Endometrium (tissue), 2 donors: ENCODE results near the gene PLPPR2.
"Not testable (repeated sequence)": the region's sequence is repeated elsewhere in the genome, so short reads cannot be mapped to it uniquely, and the experiment has no call there.

Source experiments
- FAIRE-seq: peaks from 2 replicates; lab custom pipeline; 2012; peaks lifted over from hg19 to GRCh38; lab: Jason Lieb, UNC
- donor health status: control.
- donor health status: control.

PLPPR2 gene

GRCh38 chr19:11339254-11340098, 15.8 kb upstream of the PLPPR2 start, which contains the start of gene RAB3D:
Gene RAB3D, minus strand, starts transcription at chr19:11339657. Its CDS starts 2,258 bp downstream, at chr19:11337399.
- no peak for FAIRE-seq

DNA sequence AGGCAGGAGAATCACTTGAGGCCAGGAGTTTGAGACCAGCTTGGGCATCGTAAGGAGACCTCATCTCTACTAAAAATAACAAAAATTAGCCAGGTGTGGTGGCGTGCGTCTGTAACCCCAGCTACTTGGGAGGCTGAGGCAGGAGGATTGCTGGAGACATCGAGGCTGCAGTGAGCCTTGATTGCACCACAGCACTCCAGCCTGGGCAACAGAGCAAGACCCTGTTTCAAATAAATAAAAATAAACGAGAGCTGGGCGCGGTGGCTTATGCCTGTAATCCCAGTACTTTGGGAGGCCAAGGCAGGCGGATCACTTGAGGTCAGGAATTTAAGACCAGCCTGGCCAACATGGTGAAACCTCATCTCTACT, 15.1 kb upstream of the PLPPR2 start:
- FAIRE-seq: not testable (repeated sequence)

- no peak for FAIRE-seq
These were observed 12.8 kb upstream of the PLPPR2 start for GRCh38 chr19:11342429-11342828.

GRCh38 chr19:11345122-11345803, 10.0 kb upstream of the PLPPR2 start:
- no peak for FAIRE-seq

DNA sequence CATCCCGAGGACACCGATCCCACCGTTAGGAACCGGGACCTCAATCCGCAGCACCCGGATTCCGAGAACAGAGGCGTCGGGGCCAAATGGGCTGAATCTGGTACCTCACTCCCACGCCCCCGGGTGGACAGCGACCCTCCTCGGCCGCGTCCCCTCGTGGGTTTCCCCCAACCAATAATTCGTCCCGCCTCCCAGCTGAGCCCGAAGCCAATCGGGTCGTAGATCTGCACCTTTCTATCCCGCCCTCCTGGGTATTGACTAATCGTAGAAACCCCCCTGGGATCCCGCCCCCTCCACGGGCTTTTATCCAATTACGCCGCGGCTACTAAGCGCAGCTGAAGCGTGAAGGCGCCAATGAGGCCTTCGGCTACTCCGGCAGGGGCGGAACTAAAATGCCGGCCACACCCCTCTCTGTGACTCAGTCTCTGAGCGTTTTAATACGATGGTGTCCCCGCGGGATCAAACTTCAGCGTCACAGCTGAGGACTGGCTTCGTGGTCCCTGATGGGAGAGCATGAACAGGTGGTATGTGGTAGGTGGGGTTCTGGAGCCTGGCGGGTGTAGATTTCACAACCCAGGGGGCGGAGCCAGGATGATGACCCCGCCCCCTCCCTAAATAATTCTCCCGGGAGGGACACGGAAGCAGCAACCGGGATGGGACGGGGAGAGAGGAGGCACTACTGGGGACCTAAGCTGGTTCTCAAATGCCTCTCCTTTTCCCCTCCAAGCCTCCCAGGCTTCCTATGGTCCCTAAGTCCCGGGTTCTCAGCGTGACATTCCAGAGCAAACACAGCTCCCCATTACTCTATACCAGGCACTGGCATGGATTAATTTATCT, 8.9 kb upstream of the PLPPR2 start, which contains the start of the genes CCDC159 and TMEM205:
Gene CCDC159, plus strand, starts transcription at position 416 of the 837 bp plus-strand sequence. Its CDS starts 88 bp downstream, at position 504.
Gene TMEM205, minus strand, starts transcription at position 165 of the 837 bp plus-strand sequence. CDS start 649 bp downstream, outside the sequence.
- FAIRE-seq: peak; percentile 99

DNA sequence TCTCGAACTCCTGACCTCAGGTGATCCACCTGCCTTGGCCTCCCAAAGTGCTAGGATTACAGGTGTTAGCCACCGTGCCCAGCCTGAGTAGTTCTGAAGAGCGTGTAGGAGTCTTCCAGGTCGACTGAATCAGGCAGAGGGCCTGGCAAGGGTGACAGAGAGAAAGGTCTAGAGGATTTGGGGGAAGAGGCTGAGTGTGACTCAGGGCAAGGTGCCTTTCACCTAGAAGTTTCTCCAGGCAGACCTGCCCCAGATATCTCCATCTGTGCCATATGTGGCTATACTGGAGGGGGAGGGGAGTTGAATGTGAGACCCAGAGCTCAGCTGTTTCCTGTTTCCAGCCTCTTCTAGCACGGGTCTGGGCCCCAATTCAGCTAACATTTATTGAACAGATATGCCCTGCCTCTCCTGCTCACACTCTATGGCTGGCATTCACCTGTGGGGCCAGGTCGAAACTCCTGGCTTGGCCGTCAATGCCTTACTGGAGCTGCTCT, 7.6 kb upstream of the PLPPR2 start:
- FAIRE-seq: no peak

DNA sequence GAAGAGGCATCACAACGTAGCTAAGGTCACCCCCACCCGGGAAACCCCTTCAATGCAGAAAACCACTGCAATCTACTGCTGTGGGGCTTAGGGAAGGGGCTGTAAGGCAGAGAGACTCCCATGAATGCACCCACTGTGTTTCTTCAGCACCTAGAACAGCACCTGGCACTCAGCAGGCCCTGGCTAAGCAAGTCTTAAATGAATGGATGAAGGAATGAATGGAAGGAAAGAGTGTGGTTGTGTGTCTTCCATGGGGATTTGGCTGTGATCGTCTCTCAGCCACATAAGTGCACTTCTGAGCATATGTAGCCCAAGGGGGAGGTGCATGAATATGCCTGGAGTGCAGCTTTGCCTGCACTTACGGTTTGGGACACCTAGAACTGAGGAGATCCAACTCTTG, 6.1 kb upstream of the PLPPR2 start:
- no peak for FAIRE-seq

DNA sequence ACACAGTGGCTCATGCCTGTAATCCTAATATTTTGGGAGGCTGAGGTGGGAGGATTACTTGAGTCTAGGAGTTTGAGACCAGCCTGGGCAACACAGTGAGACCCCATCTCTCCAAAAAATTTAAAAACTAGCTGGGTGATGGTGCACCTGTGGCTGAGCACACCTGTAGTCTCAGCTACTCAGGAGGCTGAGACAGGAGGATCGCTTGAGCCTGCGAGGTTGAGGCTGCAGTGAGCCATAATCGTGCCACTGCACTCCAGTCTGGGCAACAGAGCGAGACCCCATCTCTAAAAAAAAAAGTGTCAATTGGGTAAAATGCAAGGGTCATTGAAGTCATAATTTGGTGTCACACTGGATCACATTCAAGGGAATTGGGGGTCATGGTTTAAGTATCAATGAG, 1.1 kb upstream of the PLPPR2 start:
- FAIRE-seq: not testable (repeated sequence)

GRCh38 chr19:11356074-11356397, 804 bp downstream of the PLPPR2 start:
- no peak for FAIRE-seq

GRCh38 chr19:11356676-11357550, 1.7 kb downstream of the PLPPR2 start:
- FAIRE-seq: no peak

DNA sequence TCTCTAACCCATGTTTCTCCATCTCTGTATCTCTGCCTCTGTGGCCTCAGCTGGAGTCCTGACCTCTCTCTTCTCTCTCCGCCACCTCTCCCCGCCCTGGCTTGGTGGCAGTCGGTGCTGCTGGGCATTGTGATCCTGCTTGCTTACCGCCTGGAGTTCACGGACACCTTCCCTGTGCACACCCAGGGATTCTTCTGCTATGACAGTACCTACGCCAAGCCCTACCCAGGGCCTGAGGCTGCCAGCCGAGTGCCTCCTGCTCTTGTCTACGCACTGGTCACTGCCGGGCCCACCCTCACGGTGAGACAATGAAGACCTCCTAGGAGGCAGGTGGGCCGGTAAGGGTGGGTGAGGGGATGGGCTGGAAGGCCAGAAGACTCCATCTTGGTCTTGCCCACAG, 4.2 kb downstream of the PLPPR2 start:
- no peak for FAIRE-seq

DNA sequence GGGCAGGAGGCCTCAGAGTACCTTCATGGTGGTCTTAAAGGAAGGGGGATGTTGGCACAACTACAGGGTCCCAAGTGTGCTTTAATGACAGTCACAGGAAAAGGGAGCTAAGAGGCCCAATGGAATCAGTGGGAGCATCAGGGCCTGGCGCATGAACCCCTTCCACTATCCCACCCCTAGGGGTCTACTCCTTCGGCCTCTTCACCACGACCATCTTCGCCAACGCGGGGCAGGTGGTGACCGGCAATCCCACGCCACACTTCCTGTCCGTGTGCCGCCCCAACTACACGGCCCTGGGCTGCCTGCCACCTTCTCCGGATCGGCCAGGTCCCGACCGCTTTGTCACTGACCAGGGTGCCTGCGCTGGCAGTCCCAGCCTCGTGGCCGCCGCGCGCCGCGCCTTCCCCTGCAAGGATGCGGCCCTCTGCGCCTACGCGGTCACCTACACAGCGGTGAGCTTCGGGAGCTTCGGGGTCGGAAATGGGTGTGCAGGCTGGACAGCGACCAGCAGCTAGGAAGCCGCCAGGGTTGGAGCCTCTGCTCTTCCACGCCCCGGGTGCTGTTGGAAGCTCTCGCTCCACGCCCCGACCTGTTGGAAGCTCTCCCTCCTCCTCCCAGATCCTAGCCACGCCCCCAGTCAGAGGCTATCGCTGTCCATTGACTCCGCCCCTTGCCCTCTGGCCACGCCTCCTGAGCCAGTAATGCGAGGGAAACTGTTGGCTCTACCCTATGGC, 6.0 kb downstream of the PLPPR2 start:
- no peak for FAIRE-seq

DNA sequence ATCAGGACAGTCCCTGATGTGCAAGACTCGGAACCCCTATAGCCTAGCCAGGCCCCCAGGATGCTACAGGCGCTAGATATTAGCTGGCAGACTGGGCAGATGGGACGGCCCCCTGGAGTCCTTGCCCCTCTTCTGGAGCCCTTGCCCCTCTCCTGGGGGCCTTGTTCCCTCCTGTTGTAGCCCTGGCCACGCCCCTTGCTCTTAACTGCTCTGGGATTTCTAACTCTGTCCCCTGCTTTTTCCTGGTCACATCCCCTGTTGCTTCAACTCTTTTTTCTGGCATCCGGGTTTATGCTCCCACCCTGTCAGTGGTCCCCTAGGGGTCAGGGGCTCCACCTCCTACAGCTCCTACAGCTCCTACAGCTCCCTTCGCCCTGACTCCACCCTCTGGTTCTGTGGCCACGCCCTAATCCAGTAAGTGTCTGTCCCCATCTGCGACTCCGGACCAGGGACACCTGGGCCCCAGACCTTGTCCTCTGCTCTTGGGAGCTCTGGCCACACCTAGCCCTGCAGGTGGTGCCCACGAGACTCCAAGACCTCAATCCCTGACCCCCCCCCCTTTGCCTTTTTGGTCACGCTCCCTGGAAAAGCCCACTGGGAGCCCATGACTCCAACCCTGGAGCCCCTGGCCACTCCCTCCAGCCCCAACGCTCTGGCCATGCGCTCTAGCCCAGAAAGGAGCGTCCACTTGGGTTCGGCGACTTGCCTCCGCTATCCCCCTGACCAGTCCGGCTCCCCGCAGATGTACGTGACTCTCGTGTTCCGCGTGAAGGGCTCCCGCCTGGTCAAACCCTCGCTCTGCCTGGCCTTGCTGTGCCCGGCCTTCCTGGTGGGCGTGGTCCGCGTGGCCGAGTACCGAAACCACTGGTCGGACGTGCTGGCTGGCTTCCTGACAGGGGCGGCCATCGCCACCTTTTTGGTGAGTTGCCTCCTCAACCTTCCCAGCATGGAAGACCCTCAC, 6.8 kb downstream of the PLPPR2 start:
- no peak for FAIRE-seq

- FAIRE-seq: no peak
These were observed 8.6 kb downstream of the PLPPR2 start for GRCh38 chr19:11363881-11364280.

GRCh38 chr19:11364296-11364904, 9.2 kb downstream of the PLPPR2 start:
- no peak for FAIRE-seq

GRCh38 chr19:11364935-11365334, 9.7 kb downstream of the PLPPR2 start:
- no peak for FAIRE-seq

DNA sequence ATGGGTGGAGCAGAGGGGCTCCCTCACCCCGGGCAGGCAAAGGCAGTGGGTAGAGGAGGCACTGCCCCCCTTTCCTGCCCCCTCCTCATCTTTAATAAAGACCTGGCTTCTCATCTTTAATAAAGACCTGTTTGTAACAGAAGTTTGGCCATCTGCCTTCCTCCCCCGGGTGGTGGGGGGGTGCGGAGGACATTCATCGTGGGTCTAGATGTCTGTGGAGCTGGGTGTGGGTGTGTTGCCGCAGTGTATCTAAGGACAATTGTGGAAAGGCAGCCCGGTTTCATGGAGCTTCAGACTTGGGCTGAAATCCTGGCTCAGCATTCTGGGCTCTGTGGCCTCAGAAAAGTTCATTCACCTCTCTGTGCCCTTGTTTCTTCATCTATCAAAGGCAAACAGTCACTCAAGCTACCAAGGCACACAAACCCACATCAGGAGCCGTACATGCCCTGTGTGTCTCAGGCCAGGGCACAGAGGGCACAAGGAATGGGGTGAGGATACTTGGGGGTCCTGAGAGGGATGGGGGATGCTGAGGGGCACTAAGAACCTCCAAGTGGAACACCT, 10.4 kb downstream of the PLPPR2 start:
- FAIRE-seq: no peak

DNA sequence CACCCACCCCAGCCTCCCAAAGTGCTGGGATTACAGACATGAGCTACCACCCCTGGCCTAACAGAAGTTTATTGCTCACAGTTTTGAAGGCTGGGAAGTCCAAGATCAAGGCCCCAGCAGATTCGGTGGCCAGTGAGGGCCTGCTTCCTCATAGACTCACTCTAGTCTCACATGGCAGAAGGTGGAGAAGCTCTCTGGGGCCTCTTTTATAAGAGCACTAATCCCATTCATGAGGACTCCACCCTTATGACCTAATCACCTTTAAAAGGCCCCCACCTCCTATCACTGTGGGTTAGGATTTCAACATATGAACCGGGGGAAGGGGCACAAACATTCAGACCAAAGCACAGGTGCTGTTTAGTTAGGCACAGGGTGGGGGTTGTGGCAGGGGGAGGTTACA, 12.3 kb downstream of the PLPPR2 start:
- no peak for FAIRE-seq

DNA sequence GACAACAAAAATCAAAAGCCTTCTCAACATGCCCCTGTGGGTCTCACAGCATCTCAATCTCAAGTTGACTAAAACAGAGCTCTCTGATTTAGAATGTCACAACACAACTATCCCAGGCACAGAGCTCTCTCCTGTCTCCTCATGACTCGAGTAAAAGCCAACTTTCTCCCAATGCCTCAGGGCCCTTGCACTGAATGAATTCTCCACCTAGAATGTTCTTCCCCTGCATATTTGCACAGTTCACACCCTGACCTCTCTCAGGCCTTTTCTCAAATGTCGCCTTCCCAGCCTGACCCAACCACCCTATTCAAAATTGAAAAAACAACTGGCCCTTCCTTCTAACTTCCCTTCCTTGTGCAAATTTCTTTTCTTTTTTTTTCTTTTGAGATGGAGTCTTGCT, 15.5 kb downstream of the PLPPR2 start:
- FAIRE-seq: no peak
